Measurements from ENCODE around the gene PEX5L.

DNA sequence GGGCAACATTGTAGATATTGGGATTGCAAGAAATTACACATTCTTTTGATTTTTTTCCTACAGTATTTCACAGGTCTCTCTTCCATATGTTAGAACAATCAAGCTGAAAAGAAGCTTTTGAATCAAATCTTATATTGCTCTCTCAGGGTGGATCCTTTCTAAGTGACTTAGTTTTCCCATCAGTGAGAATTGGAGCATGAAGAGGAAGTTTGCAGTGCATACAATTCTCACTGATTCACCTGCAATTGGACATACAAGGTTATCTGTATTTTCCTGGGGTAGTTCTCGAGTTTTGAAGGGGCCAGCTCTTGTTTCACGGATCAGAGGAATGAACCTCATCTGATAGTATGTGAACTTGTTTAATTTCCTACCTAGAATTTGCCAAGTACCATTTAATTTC is 150.8 kb downstream of the PEX5L start:
- TF ChIP-seq TCF7 (CRISPR knock-in tag; IDR thresholded peaks at IDR 0.05; ENCODE audit: low read depth) = no peak
- TF ChIP-seq CREM (CRISPR knock-in tag; IDR thresholded peaks at IDR 0.05) = no peak

Data from WTC11 (cell line).